ENCODE results near the gene QSOX2.

QSOX2 gene

DNA sequence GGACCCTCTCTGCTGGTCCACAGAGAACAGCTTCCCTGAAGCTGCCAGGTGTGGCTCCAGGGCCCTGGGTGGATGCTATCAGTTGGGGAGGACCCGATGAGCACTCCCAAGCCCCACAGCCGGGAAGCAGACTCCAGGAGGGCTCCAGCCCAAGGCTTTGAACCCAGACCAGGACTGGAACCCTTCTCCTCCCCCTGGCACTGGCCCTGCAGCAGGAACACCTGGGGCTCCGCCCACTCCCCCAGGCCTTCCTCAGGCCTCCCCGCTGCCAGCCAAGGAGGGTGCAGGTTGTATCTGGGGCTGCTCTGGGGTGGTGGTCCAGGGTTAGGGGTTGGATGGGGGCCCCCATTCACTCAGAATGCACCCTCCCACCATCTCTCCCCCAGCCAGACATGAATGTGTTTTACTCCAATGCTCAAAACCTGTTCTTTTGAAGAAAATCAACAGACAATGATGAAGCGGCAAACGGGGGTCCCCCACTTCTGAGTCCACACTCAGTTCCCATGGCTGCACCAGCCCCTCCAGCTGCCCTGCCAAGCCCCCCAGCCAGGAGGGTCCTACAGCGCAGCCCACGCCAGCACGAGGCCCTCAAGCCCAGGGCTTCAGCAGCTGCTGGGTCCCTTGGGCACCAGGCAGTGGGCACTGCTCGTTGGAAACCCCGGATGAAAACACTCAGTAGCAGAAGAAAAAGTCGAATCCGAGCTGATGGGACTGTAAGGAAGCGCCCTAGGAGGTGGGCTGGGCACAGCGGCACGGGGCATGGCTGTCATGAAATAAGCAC is 35.1 kb upstream of the QSOX2 start:
- Histone ChIP-seq H3K36me3 (ENCODE audit: control insufficient read depth, insufficient read depth, low read length) (no peaks in the 10 kb centered on the region), H3K9me3 (ENCODE audit: control insufficient read depth, insufficient read depth, low read length) (no peaks in the 10 kb centered on the region), H3K27me3 (ENCODE audit: control insufficient read depth, insufficient read depth, low read length) (no peaks in the 10 kb centered on the region), H3K9ac (ENCODE audit: low read depth, low read length) (no peak overlapping the region), H3K4me1 (ENCODE audit: control insufficient read depth, insufficient read depth, low read length) (0 out of 2 replicates have a peak, but pooled peaks cover 4% of the 10 kb centered on the region), H3K4me3 (ENCODE audit: low read depth, low read length) (no peak overlapping the region), H3K27ac (ENCODE audit: low read depth, low read length) (no peak overlapping the region)

DNA sequence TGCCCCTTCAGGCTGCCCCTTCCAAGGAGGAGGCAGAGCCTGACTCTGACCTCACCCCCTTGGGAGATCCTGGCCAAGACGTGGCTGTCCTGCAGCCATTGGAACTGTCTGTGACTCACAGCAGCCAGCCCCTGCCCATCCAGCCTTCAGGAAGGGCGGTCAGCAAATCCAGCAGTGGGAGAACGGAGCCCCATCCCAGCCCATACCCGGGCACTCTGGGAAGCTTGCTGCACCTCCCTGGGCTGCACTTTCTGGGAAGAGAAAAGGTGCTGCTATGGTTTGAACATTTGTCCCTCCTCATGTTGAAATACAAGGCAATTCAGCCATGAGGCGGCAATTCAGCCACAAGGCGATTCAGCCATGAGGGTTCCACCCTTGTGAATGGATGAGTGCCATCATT is 33.9 kb upstream of the QSOX2 start:
- no peak overlapping the region for H3K27ac ChIP-seq (ENCODE audit: low read depth, low read length)
- no peak overlapping the region for H3K4me3 ChIP-seq (ENCODE audit: low read depth, low read length)
- 0 out of 2 replicates have a peak, but pooled peaks cover 4% of the 10 kb centered on the region for H3K4me1 ChIP-seq (ENCODE audit: control insufficient read depth, insufficient read depth, low read length)
- H3K9ac ChIP-seq (ENCODE audit: low read depth, low read length) = no peak overlapping the region
- H3K27me3 ChIP-seq (ENCODE audit: control insufficient read depth, insufficient read depth, low read length) = no peaks in the 10 kb centered on the region
- H3K9me3 ChIP-seq (ENCODE audit: control insufficient read depth, insufficient read depth, low read length) = no peaks in the 10 kb centered on the region
- H3K36me3 ChIP-seq (ENCODE audit: control insufficient read depth, insufficient read depth, low read length) = no peaks in the 10 kb centered on the region

DNA sequence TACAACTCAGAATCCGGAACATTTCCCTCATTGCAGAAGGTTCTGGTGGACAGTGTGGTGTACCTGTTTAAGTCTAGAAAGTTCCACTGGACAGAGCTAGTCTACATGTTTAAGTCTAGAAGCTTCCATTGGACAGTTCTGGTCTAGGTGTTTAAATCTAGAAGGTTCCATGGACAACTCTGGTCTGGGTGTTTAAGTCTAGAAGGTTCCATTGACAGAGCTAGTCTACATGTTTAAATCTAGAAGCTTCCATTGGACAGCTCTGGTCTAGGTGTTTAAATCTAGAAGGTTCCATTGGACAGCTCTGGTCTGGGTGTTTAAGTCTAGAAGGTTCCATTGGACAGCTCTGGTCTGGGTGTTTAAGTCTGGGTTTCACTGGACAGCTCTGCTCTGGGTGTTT is 33.3 kb upstream of the QSOX2 start:
- H3K4me1 ChIP-seq (ENCODE audit: control insufficient read depth, insufficient read depth, low read length) = 0 out of 2 replicates have a peak, but pooled peaks cover 4% of the 10 kb centered on the region
- no peak overlapping the region for H3K4me3 ChIP-seq (ENCODE audit: low read depth, low read length)
- H3K27ac ChIP-seq (ENCODE audit: low read depth, low read length) = no peak overlapping the region
- H3K27me3 ChIP-seq (ENCODE audit: control insufficient read depth, insufficient read depth, low read length) = no peaks in the 10 kb centered on the region
- H3K36me3 ChIP-seq (ENCODE audit: control insufficient read depth, insufficient read depth, low read length) = no peaks in the 10 kb centered on the region
- no peaks in the 10 kb centered on the region for H3K9me3 ChIP-seq (ENCODE audit: control insufficient read depth, insufficient read depth, low read length)
- no peak overlapping the region for H3K9ac ChIP-seq (ENCODE audit: low read depth, low read length)

DNA sequence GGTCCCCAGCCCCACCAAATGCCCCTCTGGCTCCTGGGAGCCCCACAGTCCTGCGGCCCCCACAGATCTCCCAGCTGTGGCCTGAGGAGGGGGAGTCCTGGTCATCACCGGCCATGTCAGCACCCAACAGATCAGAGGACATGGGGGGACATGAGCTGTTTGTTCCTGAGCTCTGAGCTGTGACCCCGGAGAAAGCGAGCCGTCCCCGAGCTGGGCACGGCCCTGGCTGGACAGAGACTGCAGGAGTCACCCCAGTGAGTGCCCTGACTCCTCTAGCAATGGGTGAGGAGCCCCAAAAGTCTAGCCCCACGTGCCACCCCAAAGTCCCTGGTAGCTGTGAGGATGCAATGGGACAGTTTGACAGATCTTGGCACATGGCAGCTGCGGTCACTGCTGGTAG is 32.6 kb upstream of the QSOX2 start:
- Histone ChIP-seq H3K27ac (ENCODE audit: low read depth, low read length) (no peak overlapping the region), H3K9ac (ENCODE audit: low read depth, low read length) (no peak overlapping the region), H3K9me3 (ENCODE audit: control insufficient read depth, insufficient read depth, low read length) (no peaks in the 10 kb centered on the region), H3K27me3 (ENCODE audit: control insufficient read depth, insufficient read depth, low read length) (no peaks in the 10 kb centered on the region), H3K4me3 (ENCODE audit: low read depth, low read length) (no peak overlapping the region), H3K36me3 (ENCODE audit: control insufficient read depth, insufficient read depth, low read length) (no peaks in the 10 kb centered on the region), H3K4me1 (ENCODE audit: control insufficient read depth, insufficient read depth, low read length) (0 out of 2 replicates have a peak, but pooled peaks cover under 1% of the 10 kb centered on the region)

DNA sequence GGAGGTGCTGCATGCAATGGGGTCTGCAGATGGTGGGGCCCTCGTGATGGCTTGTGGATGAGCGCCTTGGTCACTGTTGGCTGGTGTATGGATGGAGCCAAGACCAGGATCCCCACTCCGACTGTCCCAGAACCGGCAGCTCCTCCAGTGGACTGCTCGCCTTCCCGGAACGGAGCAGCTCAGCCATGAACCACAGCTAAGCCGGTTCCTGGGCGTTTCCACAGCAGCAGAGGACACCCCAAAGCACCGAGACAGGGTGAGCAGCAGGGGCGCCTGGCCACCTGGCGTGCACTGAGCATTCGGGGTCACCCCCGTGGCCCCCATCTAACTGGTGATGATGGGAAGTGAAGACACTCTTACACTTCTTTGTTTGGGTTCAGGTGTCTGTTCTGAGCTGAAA is 32.1 kb upstream of the QSOX2 start:
- no peaks in the 10 kb centered on the region for H3K27me3 ChIP-seq (ENCODE audit: control insufficient read depth, insufficient read depth, low read length)
- no peak overlapping the region for H3K27ac ChIP-seq (ENCODE audit: low read depth, low read length)
- H3K9ac ChIP-seq (ENCODE audit: low read depth, low read length) = no peak overlapping the region
- no peaks in the 10 kb centered on the region for H3K36me3 ChIP-seq (ENCODE audit: control insufficient read depth, insufficient read depth, low read length)
- H3K4me3 ChIP-seq (ENCODE audit: low read depth, low read length) = no peak overlapping the region
- no peaks in the 10 kb centered on the region for H3K9me3 ChIP-seq (ENCODE audit: control insufficient read depth, insufficient read depth, low read length)
- no peaks in the 10 kb centered on the region for H3K4me1 ChIP-seq (ENCODE audit: control insufficient read depth, insufficient read depth, low read length)

DNA sequence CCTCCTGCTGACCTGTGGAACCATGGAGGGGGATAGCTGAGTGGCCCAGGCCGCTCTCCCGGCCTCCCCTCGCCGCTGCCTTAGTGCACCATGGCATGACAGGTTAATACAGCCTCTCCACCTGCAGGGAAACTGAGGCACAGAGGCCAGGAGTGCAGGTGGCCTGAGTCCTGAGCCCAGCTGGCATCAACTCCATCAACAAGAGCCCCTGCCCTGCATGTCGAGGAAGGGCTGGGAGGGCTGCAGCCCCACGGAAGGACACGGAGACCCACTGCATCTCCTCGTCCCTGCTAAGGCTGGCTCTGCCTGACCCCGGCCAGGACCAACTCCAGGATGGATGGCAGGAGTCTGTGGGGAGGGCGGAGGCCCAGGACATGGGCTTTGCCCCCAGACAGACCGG is 31.1 kb upstream of the QSOX2 start:
- H3K27me3 ChIP-seq (ENCODE audit: control insufficient read depth, insufficient read depth, low read length) = no peaks in the 10 kb centered on the region
- no peak overlapping the region for H3K9ac ChIP-seq (ENCODE audit: low read depth, low read length)
- no peaks in the 10 kb centered on the region for H3K36me3 ChIP-seq (ENCODE audit: control insufficient read depth, insufficient read depth, low read length)
- H3K9me3 ChIP-seq (ENCODE audit: control insufficient read depth, insufficient read depth, low read length) = no peaks in the 10 kb centered on the region
- H3K4me3 ChIP-seq (ENCODE audit: low read depth, low read length) = no peak overlapping the region
- H3K4me1 ChIP-seq (ENCODE audit: control insufficient read depth, insufficient read depth, low read length) = no peaks in the 10 kb centered on the region
- no peak overlapping the region for H3K27ac ChIP-seq (ENCODE audit: low read depth, low read length)

DNA sequence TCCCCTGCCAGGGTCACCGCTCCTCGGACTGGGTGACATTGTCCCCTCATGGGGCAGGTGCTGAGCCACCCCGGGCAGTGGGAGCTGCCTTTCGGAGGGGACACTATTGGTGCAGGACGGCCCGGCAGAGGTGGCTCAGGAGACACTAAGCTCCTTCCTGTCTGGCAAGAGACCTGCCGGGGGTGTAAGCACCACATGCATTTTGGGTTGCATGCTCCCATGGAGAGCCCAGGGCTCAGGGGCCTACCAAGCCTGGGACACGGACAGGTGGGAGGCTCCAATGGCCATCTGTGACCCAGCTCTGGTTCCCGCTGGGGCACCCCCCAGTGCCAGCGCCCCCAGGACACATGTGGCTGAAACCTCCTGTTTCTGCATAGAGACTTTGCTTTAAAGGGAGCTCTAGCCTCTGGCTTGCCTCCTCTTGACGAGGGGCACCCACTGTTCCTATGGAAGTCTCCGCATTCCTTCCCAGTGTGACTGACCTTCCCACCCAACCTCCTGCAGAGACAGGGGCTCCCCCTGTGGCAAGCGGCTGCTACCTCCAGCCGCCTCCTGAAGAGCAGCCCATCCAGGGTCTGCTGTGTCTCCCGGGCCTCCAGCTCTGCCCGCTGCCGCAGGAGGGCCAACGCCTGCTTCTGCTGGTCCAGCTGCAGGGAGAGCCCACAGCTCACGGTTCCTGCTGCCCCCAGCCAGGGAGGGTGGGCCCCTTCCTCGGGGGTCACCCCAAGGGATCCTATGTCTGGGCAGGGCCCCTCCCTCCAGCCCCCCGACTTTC is 30.2 kb upstream of the QSOX2 start:
- H3K36me3 ChIP-seq (ENCODE audit: control insufficient read depth, insufficient read depth, low read length) = no peaks in the 10 kb centered on the region
- H3K4me1 ChIP-seq (ENCODE audit: control insufficient read depth, insufficient read depth, low read length) = no peaks in the 10 kb centered on the region
- H3K27ac ChIP-seq (ENCODE audit: low read depth, low read length) = no peak overlapping the region
- H3K9me3 ChIP-seq (ENCODE audit: control insufficient read depth, insufficient read depth, low read length) = no peaks in the 10 kb centered on the region
- H3K9ac ChIP-seq (ENCODE audit: low read depth, low read length) = no peak overlapping the region
- no peak overlapping the region for H3K4me3 ChIP-seq (ENCODE audit: low read depth, low read length)
- H3K27me3 ChIP-seq (ENCODE audit: control insufficient read depth, insufficient read depth, low read length) = no peaks in the 10 kb centered on the region

DNA sequence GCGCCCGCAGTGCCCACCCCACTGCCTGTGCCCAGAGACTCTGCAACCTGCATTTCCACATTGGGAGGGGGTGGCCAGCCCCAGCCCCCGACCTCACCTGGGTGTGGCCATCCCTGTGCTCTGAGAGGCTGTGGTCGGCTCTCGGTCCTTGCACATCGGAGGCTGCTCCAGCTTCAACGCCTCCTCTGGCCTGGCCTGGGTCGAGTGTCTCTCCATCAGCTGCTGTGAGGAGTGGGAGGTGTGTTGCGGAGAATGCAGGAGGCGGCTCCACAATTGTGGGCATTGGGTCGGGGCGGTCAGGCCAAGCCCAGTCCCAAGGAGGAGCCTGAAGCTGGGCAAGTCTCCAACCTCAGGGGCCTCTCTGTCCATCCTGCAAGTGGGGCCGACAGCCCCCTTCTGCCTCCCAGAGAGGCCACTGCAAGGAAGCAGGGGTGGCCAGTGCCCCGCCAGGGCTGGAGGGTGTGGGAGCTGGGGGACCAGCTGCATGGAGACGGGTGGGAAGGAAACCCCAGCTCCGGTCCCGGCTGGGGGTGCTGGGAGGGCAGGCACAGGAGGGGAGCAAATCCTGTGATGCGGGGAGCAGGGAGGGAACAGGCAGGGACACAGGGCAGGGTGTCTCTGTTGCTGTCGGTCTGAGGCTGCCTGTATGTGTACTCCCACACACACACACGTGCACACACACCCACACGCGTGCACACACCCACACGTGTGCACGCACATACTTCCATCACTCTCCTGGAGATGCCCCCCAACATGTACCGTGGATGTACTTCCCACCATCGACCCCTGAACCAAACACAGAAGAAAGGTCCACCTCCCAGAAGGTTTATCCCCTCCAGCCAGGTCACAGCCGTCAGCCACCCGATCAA is 29.4 kb upstream of the QSOX2 start:
- Histone ChIP-seq H3K36me3 (ENCODE audit: control insufficient read depth, insufficient read depth, low read length) (no peaks in the 10 kb centered on the region), H3K9ac (ENCODE audit: low read depth, low read length) (no peak overlapping the region), H3K4me3 (ENCODE audit: low read depth, low read length) (no peak overlapping the region), H3K9me3 (ENCODE audit: control insufficient read depth, insufficient read depth, low read length) (no peaks in the 10 kb centered on the region), H3K27ac (ENCODE audit: low read depth, low read length) (no peak overlapping the region), H3K4me1 (ENCODE audit: control insufficient read depth, insufficient read depth, low read length) (no peaks in the 10 kb centered on the region), H3K27me3 (ENCODE audit: control insufficient read depth, insufficient read depth, low read length) (no peaks in the 10 kb centered on the region)

DNA sequence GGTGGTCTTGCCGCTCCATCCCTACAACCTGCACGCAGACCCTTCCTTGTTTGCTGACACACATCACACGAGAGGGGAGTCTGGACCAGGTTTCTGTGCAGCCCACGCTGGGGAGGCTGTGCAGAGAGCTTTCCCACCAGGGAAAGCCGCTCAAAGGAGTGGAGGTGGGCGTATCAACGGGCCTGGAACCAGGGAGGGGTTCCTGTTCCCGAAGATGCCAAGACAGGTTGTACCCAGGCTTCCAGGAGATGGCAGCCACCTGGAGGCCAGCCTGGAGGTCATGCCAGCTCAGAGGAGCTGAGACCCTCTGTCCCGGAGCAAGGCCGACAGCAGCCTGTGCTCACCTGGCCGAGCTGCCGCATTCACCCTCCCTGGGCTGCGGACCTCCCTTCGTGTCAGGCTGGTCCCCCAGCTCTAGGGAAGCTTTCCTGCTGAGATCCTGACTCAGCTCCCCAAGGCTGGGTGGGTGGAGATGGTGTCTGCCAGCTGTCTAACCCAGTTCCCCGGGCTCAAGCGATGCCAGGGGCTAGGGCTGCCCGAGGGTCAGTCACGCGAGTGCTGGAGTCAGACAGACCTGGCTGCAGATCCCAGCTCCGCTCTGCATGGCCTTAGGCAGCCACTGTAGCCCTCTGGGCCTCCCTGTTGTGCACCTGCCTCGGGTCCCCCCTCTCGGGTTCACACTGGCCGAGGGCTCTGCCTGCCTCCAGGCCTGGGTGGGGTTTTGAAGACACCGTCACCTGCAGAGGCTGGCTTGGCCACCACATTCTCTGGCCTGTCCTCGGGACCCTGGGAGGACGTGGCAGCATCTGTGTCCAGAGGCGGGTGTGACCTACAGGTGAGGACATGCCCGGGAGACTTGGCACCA is 28.5 kb upstream of the QSOX2 start:
- H3K27me3 ChIP-seq (ENCODE audit: control insufficient read depth, insufficient read depth, low read length) = no peaks in the 10 kb centered on the region
- H3K9me3 ChIP-seq (ENCODE audit: control insufficient read depth, insufficient read depth, low read length) = no peaks in the 10 kb centered on the region
- H3K27ac ChIP-seq (ENCODE audit: low read depth, low read length) = no peak overlapping the region
- no peak overlapping the region for H3K9ac ChIP-seq (ENCODE audit: low read depth, low read length)
- no peak overlapping the region for H3K4me3 ChIP-seq (ENCODE audit: low read depth, low read length)
- H3K36me3 ChIP-seq (ENCODE audit: control insufficient read depth, insufficient read depth, low read length) = no peaks in the 10 kb centered on the region
- no peaks in the 10 kb centered on the region for H3K4me1 ChIP-seq (ENCODE audit: control insufficient read depth, insufficient read depth, low read length)

DNA sequence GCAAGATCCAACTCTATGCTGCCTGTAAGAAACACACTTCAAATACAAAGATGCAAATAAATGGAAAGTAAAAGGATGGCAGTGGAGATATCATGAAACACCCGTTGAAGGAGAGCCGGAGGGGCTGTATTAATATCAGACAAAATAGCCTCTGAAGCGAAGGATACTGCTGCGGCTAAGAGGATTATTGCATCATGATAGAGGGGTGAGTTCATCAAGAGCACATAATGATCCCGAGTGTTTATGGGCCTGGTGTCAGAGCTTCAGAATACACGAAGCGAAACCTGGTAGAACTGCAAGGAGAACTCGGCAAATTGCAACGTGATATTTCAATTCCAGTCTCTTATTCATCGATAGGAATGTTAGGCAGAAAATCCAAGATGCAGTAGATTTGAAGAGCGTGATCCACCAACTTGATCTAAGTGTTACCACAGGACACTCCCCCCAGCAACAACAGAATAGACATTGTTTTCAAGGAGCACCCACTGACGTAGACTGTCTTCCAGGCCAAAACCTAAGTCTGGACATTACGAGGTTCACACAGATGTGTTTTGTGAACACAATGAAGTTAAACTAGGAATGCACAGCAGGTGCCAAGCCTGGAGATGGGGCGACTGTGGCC is 27.7 kb upstream of the QSOX2 start:
- H3K36me3 ChIP-seq (ENCODE audit: control insufficient read depth, insufficient read depth, low read length) = no peaks in the 10 kb centered on the region
- H3K4me3 ChIP-seq (ENCODE audit: low read depth, low read length) = no peak overlapping the region
- no peaks in the 10 kb centered on the region for H3K9me3 ChIP-seq (ENCODE audit: control insufficient read depth, insufficient read depth, low read length)
- no peaks in the 10 kb centered on the region; the same call in 1 of the 2 replicates for H3K4me1 ChIP-seq (ENCODE audit: control insufficient read depth, insufficient read depth, low read length)
- no peak overlapping the region for H3K27ac ChIP-seq (ENCODE audit: low read depth, low read length)
- H3K27me3 ChIP-seq (ENCODE audit: control insufficient read depth, insufficient read depth, low read length) = no peaks in the 10 kb centered on the region
- H3K9ac ChIP-seq (ENCODE audit: low read depth, low read length) = no peak overlapping the region
